HG03354 (cell line): Measurements from ENCODE around the gene SYNGR3.
"Not testable (repeated sequence)": the region's sequence is repeated elsewhere in the genome, so short reads cannot be mapped to it uniquely, and the experiment has no call there.

Experiments
- ATAC-seq: cut with Tn5 transposase; IDR thresholded peaks from one replicate; pipeline ENCODE4 v1.9.1; 2021; ENCODE audit warnings: mild to moderate bottlenecking; ENCODE audit not compliant: unreplicated experiment, poor library complexity, severe bottlenecking

SYNGR3 gene

GRCh38 chr16:1958715-1959268, 31.0 kb upstream of the SYNGR3 start:
- peak; percentile 15 for ATAC-seq

- ATAC-seq, result peak; percentile 80
These were observed 30.3 kb upstream of the SYNGR3 start, which contains the start of gene NDUFB10 for GRCh38 chr16:1959269-1960039. NDUFB10 (plus strand) TSS chr16:1959538; CDS start chr16:1959625, 87 bp downstream.

DNA sequence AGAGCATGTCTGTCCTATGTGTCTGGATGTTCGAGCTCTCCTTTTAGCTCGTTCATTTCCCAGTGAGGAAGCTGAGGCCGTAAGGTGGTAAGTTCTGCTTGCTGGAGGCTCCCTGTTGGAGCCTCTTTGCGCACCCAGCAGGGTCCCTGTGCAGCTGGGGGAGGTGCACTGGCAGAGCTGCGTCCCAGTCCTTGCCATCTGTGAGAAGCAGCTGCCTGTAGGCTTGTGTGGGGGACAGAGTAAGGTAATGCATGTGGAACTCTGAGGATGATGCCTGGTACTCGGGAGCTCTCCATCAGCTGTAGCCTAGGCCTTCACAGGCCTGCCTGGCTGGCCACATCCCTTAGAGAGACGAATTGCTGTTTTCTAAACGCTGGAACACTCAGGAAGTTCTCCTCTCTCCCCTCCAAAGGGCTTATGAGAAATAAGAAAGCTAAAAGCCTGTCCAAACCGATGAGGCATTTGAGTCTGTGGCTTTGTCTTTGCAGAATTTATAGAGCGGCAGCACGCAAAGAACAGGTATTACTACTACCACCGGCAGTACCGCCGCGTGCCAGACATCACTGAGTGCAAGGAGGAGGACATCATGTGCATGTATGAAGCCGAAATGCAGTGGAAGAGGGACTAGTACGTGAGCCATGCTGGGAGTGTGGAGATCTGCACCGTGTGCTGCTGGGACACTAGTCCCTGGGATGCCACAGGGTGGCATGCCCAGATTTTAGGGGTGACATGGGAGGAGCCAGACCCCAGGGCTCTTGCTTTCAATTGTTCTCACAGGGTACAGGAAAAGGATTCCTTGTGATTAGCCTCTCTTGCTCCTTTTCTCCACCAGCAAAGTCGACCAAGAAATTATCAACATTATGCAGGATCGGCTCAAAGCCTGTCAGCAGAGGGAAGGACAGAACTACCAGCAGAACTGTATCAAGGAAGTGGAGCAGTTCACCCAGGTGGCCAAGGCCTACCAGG, 28.8 kb upstream of the SYNGR3 start:
- no peak for ATAC-seq

- ATAC-seq, result no peak
These were observed 28.1 kb upstream of the SYNGR3 start for GRCh38 chr16:1961651-1962067.

DNA sequence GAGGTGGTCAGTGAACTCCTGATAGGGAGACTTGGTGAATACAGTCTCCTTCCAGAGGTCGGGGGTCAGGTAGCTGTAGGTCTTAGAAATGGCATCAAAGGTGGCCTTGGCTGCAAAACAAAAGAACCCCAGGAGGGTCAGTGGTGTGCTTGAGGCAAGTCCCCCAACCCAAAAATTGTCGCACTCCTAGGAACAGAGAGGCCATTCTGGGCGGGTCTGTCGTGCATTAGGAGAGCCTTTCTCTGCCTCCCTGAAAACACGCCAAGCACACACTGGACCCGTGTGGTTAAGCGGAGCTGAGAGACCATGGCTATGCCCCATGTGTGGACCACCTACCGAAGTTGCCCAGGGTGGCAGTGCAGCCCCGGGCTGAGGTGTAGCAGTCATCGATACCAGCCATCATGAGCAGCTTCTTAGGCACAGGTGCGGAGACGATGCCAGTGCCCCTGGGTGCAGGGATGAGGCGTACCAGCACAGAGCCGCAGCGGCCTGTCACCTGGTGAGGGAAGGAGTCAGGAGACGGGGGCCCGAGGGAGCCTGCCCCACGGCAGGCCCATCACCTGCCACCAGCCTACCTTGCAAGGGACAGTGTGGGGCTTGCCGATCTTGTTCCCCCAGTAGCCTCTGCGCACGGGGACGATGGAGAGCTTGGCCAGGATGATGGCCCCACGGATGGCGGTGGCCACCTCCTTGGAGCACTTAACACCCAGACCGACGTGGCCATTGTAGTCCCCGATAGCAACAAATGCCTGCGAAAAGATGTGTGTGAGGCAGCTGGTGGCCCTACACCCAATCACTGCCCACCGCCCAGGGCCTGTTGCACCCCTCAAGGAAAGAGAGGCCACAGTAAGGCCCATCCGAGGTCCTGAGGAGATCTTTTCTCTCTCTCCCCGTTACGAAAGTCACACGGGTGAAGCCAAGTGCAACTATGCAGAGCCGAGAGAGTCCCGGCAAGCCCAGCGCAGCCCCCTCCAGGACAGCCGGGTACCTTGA, 27.3 kb upstream of the SYNGR3 start:
- ATAC-seq, result not testable (repeated sequence)

- ATAC-seq, result peak; percentile 10
These were observed 25.8 kb upstream of the SYNGR3 start for GRCh38 chr16:1963806-1964505.

DNA sequence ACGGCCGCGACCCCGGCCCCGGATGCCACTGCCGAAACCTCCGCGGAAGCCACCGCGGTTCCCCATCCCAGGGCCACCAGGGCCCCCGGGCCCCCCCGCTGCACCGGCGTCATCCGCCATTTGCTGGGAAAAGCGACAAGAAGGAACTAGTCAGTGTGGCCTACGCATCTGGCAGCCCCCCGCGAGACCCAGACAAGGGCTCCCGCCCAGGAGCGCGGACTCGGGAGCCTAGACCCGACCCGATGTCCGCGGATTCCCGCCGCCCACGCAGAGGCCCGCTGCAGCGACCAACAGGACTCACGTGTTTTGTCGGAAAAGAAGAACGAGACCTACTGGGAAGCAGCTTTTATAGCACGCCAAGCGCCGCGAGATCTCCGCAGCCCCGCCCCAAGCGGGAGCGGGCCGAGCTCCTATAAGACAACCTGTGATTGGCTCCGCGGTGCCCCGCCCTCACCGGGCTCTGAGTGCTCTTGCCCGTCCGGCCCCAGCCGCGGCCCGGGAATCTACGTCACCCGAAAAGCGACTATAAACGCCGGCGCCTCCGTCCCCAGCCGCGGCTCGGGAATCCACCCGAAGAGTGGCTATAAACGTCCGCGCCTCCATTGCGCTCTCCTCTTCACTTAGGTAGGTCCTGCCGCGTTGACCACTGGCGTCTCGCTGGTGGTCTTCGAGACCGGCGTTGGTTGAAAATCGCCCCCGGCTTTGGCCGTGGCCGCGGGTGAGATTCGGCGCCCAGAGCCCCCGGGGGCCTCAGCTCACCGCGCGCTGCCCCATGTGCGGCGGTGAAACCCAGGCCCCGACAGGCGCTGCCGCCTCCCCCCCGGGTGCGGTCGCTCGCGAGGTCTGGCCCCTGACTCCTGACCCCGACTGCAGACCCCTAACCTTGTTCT, 25.0 kb upstream of the SYNGR3 start, which contains the start of gene RPS2:
TSS of gene RPS2 (minus strand) at position 321 of the 890 bp plus-strand sequence. CDS start at position 120, 201 bp downstream.
- peak; percentile 89 for ATAC-seq

- no peak for ATAC-seq
These were observed 24.3 kb upstream of the SYNGR3 start for GRCh38 chr16:1965396-1966001.

DNA sequence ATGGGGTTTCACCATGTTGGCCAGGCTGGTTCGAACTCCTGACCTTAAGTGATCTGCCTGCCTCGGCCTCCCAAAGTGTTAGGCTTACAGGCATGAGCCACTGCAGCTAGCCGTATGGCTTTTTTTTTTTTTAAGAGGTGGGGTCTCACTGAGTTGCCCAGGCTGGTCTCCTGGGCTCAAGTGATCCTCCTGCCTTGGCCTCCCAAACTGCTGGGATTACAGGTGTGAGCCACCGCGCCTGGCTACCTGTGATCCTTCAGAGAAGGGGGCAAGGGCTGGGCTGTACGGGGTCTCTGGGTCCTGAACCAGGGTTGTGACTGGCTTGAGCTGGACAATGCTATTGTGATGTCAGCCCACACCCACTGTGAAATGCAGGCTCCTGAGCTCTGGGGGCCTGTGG, 23.3 kb upstream of the SYNGR3 start, which contains the start of gene RNF151:
TSS of gene RNF151 (plus strand) at position 397 of the 400 bp plus-strand sequence. CDS start 26 bp downstream, outside the sequence.
- ATAC-seq, result no peak

DNA sequence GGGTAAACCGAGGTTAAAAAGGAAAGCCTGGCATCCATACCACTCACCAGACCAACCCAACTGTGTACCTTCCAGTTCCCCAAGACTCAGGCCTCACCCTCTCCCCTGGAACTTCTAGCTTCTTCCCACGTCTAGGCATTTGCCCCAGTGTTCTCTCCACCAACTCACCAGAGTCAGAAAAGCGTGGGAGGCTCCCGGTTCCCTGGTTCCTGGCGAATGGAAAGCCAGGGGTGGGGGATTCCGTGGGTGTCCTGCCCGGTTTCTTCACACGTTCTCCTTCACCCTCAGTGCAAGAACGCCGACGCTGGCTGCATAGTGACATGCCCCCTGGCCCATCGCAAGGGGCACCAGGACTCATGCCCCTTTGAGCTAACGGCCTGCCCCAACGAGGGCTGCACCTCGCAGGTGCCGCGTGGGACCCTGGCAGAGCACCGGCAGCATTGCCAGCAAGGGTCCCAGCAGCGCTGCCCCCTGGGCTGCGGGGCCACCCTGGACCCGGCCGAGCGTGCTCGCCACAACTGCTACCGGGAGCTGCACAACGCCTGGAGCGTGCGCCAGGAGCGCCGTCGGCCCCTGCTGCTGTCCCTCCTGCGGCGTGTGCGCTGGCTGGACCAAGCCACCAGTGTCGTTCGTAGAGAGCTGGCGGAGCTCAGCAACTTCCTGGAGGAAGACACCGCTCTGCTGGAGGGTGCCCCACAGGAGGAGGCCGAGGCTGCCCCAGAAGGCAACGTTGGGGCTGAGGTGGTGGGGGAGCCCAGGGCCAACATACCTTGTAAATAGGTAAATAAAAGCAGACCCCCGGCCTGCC, 21.4 kb upstream of the SYNGR3 start:
- ATAC-seq, result no peak

GRCh38 chr16:1971796-1972489, 17.8 kb upstream of the SYNGR3 start, which contains the start of gene TBL3:
TBL3 (plus strand) TSS chr16:1972053; CDS start chr16:1972165, 112 bp downstream.
- ATAC-seq, result peak; percentile 82

GRCh38 chr16:1972490-1972877, 17.3 kb upstream of the SYNGR3 start:
- ATAC-seq, result peak; percentile 17

DNA sequence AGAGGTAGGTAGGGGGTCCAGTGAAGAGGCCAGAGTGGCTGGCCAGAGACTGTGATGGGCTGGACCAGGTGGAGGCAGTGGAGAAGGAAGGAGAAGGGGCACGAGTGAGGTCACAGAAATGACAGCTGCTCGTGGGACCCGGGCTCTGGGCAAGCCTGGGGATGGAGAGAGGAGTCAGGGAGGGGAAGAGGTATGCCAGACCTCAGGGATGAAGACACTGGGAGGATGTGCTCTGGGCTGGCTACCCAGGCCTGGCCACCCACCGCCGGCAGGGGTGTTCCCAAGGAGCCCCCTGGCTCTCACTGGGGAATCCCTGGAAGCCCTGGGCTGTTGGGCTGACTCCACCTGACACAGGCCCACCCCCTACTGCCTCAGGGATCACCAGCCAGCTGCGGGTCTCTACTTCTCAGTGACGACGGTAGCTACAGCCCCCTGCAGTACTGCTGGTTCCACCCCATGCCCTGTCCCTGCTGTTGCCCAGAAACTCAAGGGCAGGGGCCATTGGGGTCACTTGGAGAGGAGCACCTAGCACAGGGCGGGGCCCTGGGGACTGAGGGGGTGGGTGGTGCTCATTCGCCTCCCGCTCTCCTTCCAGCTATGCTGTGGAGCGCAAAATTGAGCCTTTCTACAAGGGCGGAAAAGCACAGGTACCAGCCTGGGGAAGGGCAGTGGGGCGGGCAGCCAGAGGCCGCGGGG, 16.2 kb upstream of the SYNGR3 start:
- ATAC-seq, result no peak

DNA sequence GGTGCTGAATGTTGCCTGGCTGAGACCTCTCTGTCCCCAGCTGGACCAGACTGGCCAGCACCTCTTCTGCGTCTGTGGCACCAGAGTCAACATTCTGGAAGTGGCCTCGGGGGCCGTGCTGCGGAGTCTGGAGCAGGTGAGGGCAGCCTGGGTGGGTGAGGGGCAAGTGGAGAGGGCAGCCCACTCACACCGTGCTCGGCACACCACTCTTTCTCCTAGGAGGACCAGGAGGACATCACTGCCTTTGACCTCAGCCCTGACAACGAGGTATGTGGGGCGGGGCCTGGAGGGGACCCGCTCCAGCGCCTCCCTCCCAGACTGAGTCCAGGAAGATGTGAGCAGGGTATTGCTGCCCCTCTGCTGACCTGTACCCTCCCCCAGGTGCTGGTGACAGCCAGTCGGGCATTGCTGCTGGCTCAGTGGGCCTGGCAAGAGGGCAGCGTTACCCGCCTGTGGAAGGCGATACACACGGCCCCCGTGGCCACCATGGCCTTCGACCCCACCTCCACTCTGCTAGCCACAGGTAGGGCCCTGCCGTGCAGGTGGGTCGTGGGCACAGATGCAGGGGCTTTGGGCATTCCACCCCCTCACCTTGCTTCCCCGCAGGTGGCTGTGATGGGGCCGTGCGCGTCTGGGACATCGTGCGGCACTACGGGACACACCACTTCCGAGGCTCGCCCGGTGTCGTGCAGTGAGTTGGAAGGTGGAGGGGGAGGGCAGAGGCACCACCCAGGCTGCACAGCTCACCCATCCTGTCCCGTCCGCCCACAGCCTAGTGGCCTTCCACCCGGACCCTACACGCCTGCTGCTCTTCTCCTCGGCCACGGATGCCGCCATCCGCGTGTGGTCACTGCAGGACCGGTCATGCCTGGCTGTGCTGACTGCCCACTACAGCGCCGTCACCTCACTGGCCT, 15.4 kb upstream of the SYNGR3 start:
- ATAC-seq, result no peak
